Epidermal melanocyte (primary cell): ENCODE results near the gene CEP19.

Source experiments
- DNase-seq: peaks from one replicate; pipeline ENCODE4 v3.0.0; 2011; ENCODE audit warnings: low spot score; ENCODE audit not compliant: insufficient read length

The CEP19 gene

GRCh38 chr3:196712514-196713413 is 714 bp upstream of the CEP19 start:
- DNase-seq, result peak; percentile 37

- no peak for DNase-seq
These were observed 3.6 kb downstream of the CEP19 start for GRCh38 chr3:196708467-196708866.

- no peak for DNase-seq
These were observed 4.5 kb downstream of the CEP19 start for GRCh38 chr3:196707566-196707965.

GRCh38 chr3:196706731-196707130 is 5.3 kb downstream of the CEP19 start:
- DNase-seq, result no peak

- no peak for DNase-seq
These were observed 5.7 kb downstream of the CEP19 start for GRCh38 chr3:196706327-196706726.

GRCh38 chr3:196700801-196701200 is 11.2 kb downstream of the CEP19 start:
- DNase-seq, result no peak

GRCh38 chr3:196699749-196700148 is 12.3 kb downstream of the CEP19 start:
- DNase-seq, result no peak

- no peak for DNase-seq
These were observed 14.8 kb downstream of the CEP19 start for GRCh38 chr3:196697270-196697669.

GRCh38 chr3:196695849-196696226 is 16.2 kb downstream of the CEP19 start:
- DNase-seq, result no peak

GRCh38 chr3:196694941-196695848 is 16.9 kb downstream of the CEP19 start:
- DNase-seq, result no peak

- peak; percentile 46 for DNase-seq
These were observed 17.8 kb downstream of the CEP19 start for GRCh38 chr3:196694202-196694638.

- no peak for DNase-seq
These were observed 20.7 kb downstream of the CEP19 start for GRCh38 chr3:196691386-196691785.

- no peak for DNase-seq
These were observed 21.9 kb downstream of the CEP19 start for GRCh38 chr3:196689941-196690660.

- DNase-seq, result no peak
These were observed 23.7 kb downstream of the CEP19 start for GRCh38 chr3:196688349-196688748.

- DNase-seq, result no peak
These were observed 25.6 kb downstream of the CEP19 start for GRCh38 chr3:196686436-196686835.

GRCh38 chr3:196684548-196685407 is 27.3 kb downstream of the CEP19 start:
- DNase-seq, result peak; percentile 71

GRCh38 chr3:196677931-196678330 is 34.1 kb downstream of the CEP19 start:
- no peak for DNase-seq

- DNase-seq, result no peak
These were observed 34.7 kb downstream of the CEP19 start for GRCh38 chr3:196677353-196677752.

- DNase-seq, result no peak
These were observed 38.4 kb downstream of the CEP19 start for GRCh38 chr3:196673632-196674031.

GRCh38 chr3:196670339-196670738 is 41.7 kb downstream of the CEP19 start:
- DNase-seq, result no peak
